Neural cell (in vitro differentiated cells): ENCODE measurements around the gene YWHAG. TPM values are rescaled to one million over a fixed set of nuclear protein-coding genes. Genes with fewer than 3 reads are reported as not detected.
"Not testable (repeated sequence)": the region's sequence is repeated elsewhere in the genome, so short reads cannot be mapped to it uniquely, and the experiment has no call there.

Experiments used
- H2AFZ ChIP-seq: fragments of 200-600, 300-800 bp; sonication (generic), shearing (Covaris generic); 2 replicates; pipeline ENCODE4 v1.6.0; 2014; ENCODE audit warnings: low read depth, mild to moderate bottlenecking, antibody characterized with exemption, low read length, moderate library complexity
- H3F3A ChIP-seq: fragments of 200-600 bp; shearing (Covaris generic); 2 replicates; pipeline ENCODE4 v1.6.1; 2016; ENCODE audit warnings: mild to moderate bottlenecking, moderate library complexity, mixed read lengths, antibody characterized with exemption, low read length; ENCODE audit not compliant: insufficient read depth, poor library complexity, severe bottlenecking
- H3K27ac ChIP-seq: fragments of 200-600, 300-800 bp; sonication (generic), shearing (Covaris generic); 2 replicates; pipeline ENCODE4 v1.5.1; 2014; ENCODE audit warnings: mild to moderate bottlenecking, low read length, moderate library complexity
- H3K27me3 ChIP-seq: fragments of 300-800, 200-600 bp; sonication (generic), shearing (Covaris generic); 2 replicates; pipeline ENCODE4 v1.6.0; 2014; ENCODE audit warnings: mild to moderate bottlenecking, low read depth, low read length, moderate library complexity; ENCODE audit not compliant: insufficient read depth
- H3K36me3 ChIP-seq: fragments of 300-800, 200-600 bp; sonication (generic), shearing (Covaris generic); 2 replicates; pipeline ENCODE4 v1.5.1; 2014; ENCODE audit warnings: mild to moderate bottlenecking, antibody characterized with exemption, low read length, moderate library complexity; ENCODE audit not compliant: insufficient read depth
- H3K4me2 ChIP-seq: fragments of 300-800, 200-600 bp; sonication (generic), shearing (Covaris generic); 2 replicates; pipeline ENCODE4 v1.6.0; 2014; ENCODE audit warnings: mild to moderate bottlenecking, low read length
- H3K4me3 ChIP-seq: fragments of 300-800, 200-600 bp; sonication (generic), shearing (Covaris generic); 2 replicates; pipeline ENCODE4 v1.5.1; 2014; ENCODE audit warnings: mild to moderate bottlenecking, low read length, moderate library complexity
- H3K79me2 ChIP-seq: fragments of 200-600 bp; shearing (Covaris generic); replicated peaks from 2 replicates; pipeline ENCODE4 v1.6.0; 2014; ENCODE audit warnings: mild to moderate bottlenecking, low read length, moderate library complexity; ENCODE audit not compliant: insufficient read depth
- H3K9ac ChIP-seq: fragments of 300-800, 200-600 bp; sonication (generic), shearing (Covaris generic); 2 replicates; pipeline ENCODE4 v1.6.1; 2016; ENCODE audit warnings: mild to moderate bottlenecking, low read length, mixed read lengths
- H3K9me2 ChIP-seq: fragments of 200-600 bp; shearing (Covaris generic); 2 replicates; pipeline ENCODE4 v1.6.1; 2016; ENCODE audit warnings: mild to moderate bottlenecking, low read length, mixed read lengths; ENCODE audit not compliant: insufficient read depth
- H3K9me3 ChIP-seq: fragments of 200-600, 300-800 bp; sonication (generic), shearing (Covaris generic); 2 replicates; pipeline ENCODE4 v1.6.1; 2016; ENCODE audit warnings: mild to moderate bottlenecking, mixed run types, low read length, moderate library complexity, mixed read lengths
- H4K20me1 ChIP-seq: fragments of 200-600 bp; shearing (Covaris generic); 2 replicates; pipeline ENCODE4 v1.6.1; 2016; ENCODE audit warnings: mild to moderate bottlenecking, mixed run types; ENCODE audit not compliant: insufficient read depth
- EP300 ChIP-seq: fragments of 450-650 bp; conservative IDR thresholded peaks from 2 replicates; pipeline ENCODE4 v1.6.1; 2014; ENCODE audit warnings: antibody characterized with exemption, mild to moderate bottlenecking, moderate library complexity; ENCODE audit not compliant: poor library complexity, severe bottlenecking
- EZH2 ChIP-seq: fragments of 200-600, 300-800 bp; shearing (Covaris generic), sonication (generic); IDR thresholded peaks from 2 replicates; pipeline ENCODE4 v1.6.1; 2014; ENCODE audit warnings: antibody characterized with exemption, low read length, borderline replicate concordance, mild to moderate bottlenecking; ENCODE audit not compliant: insufficient read depth, poor library complexity, severe bottlenecking
- MXI1 ChIP-seq: fragments of 450-650 bp; conservative IDR thresholded peaks from 2 replicates; pipeline ENCODE4 v1.6.1; 2014; ENCODE audit warnings: antibody characterized with exemption, mild to moderate bottlenecking; ENCODE audit not compliant: poor library complexity, severe bottlenecking
- POLR2AphosphoS5 ChIP-seq: IDR thresholded peaks from 2 replicates; pipeline ENCODE4 v1.6.1; 2012
- RAD21 ChIP-seq: fragments of 450-650 bp; conservative IDR thresholded peaks from 2 replicates; pipeline ENCODE4 v1.6.1; 2014; ENCODE audit warnings: antibody characterized with exemption, mild to moderate bottlenecking, moderate library complexity
- SMC3 ChIP-seq: fragments of 450-650 bp; conservative IDR thresholded peaks from 2 replicates; pipeline ENCODE4 v1.6.1; 2014; ENCODE audit warnings: antibody characterized with exemption, mild to moderate bottlenecking, moderate library complexity; ENCODE audit not compliant: poor library complexity
- TAF1 ChIP-seq: IDR thresholded peaks from 2 replicates; pipeline ENCODE4 v1.6.1; 2012; ENCODE audit warnings: low read depth
- polyA plus RNA-seq: library from polyadenylated mRNA; depleted of rRNA; stranded (reverse); fragments of >200 nt; gene quantifications from 2 replicates; pipeline ENCODE4 v1.2.3, GENCODE V29; 2014
- TF ChIP-seq, protein P1 (sequence below): fragments of 450-650 bp; IDR thresholded peaks from 2 replicates; pipeline ENCODE4 v1.5.1; 2014; ENCODE audit warnings: antibody characterized with exemption, mild to moderate bottlenecking, moderate library complexity; ENCODE audit not compliant: poor library complexity, severe bottlenecking
- TF ChIP-seq, protein P2 (sequence below): IDR thresholded peaks from 2 replicates; pipeline ENCODE4 v1.6.1; 2012; ENCODE audit warnings: borderline replicate concordance

The YWHAG gene
- polyA plus RNA-seq, 1 donor from 2014 or later, result 284 TPM

DNA sequence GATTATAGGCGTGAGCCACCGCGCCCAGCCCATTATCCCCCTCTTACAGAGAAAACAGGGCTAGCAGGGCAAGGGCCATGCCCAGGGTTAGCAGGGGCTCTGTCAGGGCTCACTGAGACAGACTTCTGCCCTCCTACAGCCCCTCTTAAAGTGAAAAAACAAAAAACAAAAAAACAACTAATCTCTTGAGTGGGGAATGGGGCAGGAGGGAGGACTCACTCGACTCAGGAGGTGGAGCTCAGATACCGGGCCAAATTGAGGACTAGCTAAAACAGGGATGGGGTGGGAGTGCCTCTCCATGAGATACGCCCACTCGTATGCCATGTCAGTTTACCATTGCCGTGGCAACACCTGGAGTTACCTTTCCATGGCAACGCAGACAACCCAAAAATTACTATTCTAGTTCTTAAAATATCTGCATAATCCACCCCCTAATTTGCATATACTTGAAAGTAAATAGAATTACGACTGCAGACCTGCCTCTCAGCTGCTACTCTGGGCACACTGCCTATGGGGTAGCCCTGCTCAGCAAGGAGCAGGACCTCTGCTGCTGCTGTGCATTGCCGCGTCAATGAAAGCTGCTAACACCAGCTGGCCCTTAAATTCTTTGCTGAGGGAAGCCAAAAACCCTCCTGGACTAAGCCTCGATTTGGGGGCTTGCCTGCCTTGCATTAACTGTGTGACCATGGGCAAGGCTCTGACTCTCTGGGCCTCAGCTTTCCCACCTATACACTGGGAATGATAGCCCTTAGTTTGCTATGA lies 37.4 kb upstream of the YWHAG start:
- Histone ChIP-seq H3K4me2 (no peak overlapping the region), H3F3A (no peaks in the 10 kb centered on the region), H3K9ac (no peak overlapping the region), H3K9me3 (no peaks in the 10 kb centered on the region), H3K4me3 (no peak overlapping the region), H3K27me3 (no peaks in the 10 kb centered on the region), H4K20me1 (no peaks in the 10 kb centered on the region), H3K36me3 (no peaks in the 10 kb centered on the region), H3K79me2 (no peaks in the 10 kb centered on the region), H2AFZ (no peak overlapping the region), H3K27ac (no peak overlapping the region), H3K9me2 (no peaks in the 10 kb centered on the region)
- TF ChIP-seq EZH2 (no peak), TAF1 (no peak), RAD21 (no peak), EP300 (no peak), POLR2AphosphoS5 (no peak), MXI1 (no peak), SMC3 (no peak)
- TF ChIP-seq, protein P1, sequence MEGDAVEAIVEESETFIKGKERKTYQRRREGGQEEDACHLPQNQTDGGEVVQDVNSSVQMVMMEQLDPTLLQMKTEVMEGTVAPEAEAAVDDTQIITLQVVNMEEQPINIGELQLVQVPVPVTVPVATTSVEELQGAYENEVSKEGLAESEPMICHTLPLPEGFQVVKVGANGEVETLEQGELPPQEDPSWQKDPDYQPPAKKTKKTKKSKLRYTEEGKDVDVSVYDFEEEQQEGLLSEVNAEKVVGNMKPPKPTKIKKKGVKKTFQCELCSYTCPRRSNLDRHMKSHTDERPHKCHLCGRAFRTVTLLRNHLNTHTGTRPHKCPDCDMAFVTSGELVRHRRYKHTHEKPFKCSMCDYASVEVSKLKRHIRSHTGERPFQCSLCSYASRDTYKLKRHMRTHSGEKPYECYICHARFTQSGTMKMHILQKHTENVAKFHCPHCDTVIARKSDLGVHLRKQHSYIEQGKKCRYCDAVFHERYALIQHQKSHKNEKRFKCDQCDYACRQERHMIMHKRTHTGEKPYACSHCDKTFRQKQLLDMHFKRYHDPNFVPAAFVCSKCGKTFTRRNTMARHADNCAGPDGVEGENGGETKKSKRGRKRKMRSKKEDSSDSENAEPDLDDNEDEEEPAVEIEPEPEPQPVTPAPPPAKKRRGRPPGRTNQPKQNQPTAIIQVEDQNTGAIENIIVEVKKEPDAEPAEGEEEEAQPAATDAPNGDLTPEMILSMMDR, result no peak
- TF ChIP-seq, protein P2, sequence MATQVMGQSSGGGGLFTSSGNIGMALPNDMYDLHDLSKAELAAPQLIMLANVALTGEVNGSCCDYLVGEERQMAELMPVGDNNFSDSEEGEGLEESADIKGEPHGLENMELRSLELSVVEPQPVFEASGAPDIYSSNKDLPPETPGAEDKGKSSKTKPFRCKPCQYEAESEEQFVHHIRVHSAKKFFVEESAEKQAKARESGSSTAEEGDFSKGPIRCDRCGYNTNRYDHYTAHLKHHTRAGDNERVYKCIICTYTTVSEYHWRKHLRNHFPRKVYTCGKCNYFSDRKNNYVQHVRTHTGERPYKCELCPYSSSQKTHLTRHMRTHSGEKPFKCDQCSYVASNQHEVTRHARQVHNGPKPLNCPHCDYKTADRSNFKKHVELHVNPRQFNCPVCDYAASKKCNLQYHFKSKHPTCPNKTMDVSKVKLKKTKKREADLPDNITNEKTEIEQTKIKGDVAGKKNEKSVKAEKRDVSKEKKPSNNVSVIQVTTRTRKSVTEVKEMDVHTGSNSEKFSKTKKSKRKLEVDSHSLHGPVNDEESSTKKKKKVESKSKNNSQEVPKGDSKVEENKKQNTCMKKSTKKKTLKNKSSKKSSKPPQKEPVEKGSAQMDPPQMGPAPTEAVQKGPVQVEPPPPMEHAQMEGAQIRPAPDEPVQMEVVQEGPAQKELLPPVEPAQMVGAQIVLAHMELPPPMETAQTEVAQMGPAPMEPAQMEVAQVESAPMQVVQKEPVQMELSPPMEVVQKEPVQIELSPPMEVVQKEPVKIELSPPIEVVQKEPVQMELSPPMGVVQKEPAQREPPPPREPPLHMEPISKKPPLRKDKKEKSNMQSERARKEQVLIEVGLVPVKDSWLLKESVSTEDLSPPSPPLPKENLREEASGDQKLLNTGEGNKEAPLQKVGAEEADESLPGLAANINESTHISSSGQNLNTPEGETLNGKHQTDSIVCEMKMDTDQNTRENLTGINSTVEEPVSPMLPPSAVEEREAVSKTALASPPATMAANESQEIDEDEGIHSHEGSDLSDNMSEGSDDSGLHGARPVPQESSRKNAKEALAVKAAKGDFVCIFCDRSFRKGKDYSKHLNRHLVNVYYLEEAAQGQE, result no peak

DNA sequence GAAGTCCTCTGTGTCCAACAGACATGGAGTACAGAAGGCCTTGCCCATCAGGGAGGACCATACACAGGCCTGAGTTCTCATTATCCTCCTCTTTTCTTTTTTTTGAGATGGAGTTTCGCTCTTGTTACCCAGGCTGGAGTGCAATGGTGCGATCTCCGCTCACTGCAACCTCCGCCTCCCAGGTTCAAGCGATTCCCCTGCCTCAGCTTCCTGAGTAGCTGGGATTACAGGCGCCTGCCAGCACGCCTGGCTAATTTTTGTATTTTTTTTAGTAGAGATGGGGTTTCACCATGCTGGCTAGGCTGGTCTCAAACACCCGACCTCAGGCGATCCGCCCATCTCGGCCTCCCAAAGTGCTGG lies 36.8 kb upstream of the YWHAG start:
- H3K4me2 ChIP-seq, H3K9me2 ChIP-seq, H3K27me3 ChIP-seq, H3K9ac ChIP-seq, H3K4me3 ChIP-seq, H3K36me3 ChIP-seq, H3K27ac ChIP-seq, H3K9me3 ChIP-seq, H3F3A ChIP-seq, H4K20me1 ChIP-seq, H3K79me2 ChIP-seq: not testable (repeated sequence)
- peak overlapping the region; percentile 8 for H2AFZ ChIP-seq

DNA sequence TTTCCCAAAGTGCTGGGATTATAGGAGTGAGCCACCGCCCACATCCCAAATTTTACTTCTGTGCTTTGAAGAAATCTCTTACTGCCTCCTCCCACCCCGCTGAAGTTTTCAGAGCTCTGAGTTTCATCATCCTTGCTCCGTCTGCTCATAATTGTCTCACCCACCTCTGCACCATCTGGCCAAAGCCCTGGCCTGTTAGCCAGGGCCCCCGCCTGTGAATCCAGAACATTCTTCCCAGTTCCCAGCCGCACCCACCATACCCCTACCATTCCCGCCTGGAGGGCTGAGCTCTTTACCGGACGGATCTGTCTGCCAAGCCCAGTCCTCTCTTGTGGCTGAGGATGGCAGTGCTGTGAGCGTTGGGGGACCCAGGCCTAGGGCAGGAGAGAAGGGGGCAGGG lies 36.2 kb upstream of the YWHAG start:
- Histone ChIP-seq H3K4me2 (no peak overlapping the region), H3K27me3 (no peaks in the 10 kb centered on the region), H4K20me1 (no peaks in the 10 kb centered on the region), H3K27ac (no peak overlapping the region), H3F3A (no peaks in the 10 kb centered on the region), H3K79me2 (no peaks in the 10 kb centered on the region), H3K9me2 (no peaks in the 10 kb centered on the region), H2AFZ (no peak overlapping the region), H3K36me3 (no peaks in the 10 kb centered on the region), H3K9ac (no peak overlapping the region), H3K4me3 (no peak overlapping the region), H3K9me3 (no peaks in the 10 kb centered on the region)
- TF ChIP-seq RAD21 (no peak), MXI1 (no peak), SMC3 (no peak)
